HCT116 (cell line): ENCODE results near the gene BRINP1. TPM values are rescaled to one million over a fixed set of nuclear protein-coding genes. Genes with fewer than 3 reads are reported as not detected.
A peak's percentile ranks its signal among the peaks of the same experiment; 100 is the strongest.

Source experiments
- ATAC-seq: fragments of 200-7000 bp; cut with Tn5 transposase; 2 replicates; pipeline ENCODE4 v1.9.1; 2020; ENCODE audit warnings: mild to moderate bottlenecking, moderate library complexity
- BruUV-seq: library from RNA; stranded (reverse); fragments of 400-500 nt; replicated peaks from 2 replicates; lab custom pipeline; 2021; lab: Mats Ljungman, UMichigan
- CTCF ChIA-PET: fragments of 300-600 bp; sonication (Branson Sonifier 250); formaldehyde crosslinking; loops from one replicate; lab custom pipeline; 2021; ENCODE audit warnings: antibody characterized with exemption; lab: Charles Lee
- POLR2A ChIA-PET: fragments of 300-600, 350-600 bp; sonication (Branson Sonifier 250); formaldehyde crosslinking; loops from one replicate; lab custom pipeline; 2021; ENCODE audit warnings: antibody characterized with exemption; lab: Charles Lee
- RAD21 ChIA-PET, 2 experiments: fragments of 300-600 bp; sonication (Branson Sonifier 250); formaldehyde crosslinking; loops; one replicate each; lab custom pipeline; 2023; ENCODE audit warnings: low total read pairs in 2 of 2; ENCODE audit not compliant: uncharacterized antibody in 2 of 2, unreplicated experiment in 2 of 2, low non-redundant PET in 1 of 2; lab: Charles Lee
- DNase-seq: peaks from one replicate; pipeline ENCODE4 v3.0.0-alpha.2; 2010; ENCODE audit warnings: low read depth, low spot score
- H2AFZ ChIP-seq: fragments of 200-600 bp; shearing (Covaris generic), sonication (generic); 2 replicates; pipeline ENCODE4 v1.6.1; 2017; ENCODE audit warnings: low read depth, mixed run types, mixed read lengths, antibody characterized with exemption, low read length; ENCODE audit not compliant: poor library complexity, severe bottlenecking
- H3K27ac ChIP-seq: 2 replicates; pipeline ENCODE4 v1.5.1; 2012; ENCODE audit warnings: low read depth, low read length
- H3K27me3 ChIP-seq: fragments of 200-600 bp; sonication (generic); 2 replicates; pipeline ENCODE4 v1.6.1; 2016; ENCODE audit warnings: mixed run types, low read length, mixed read lengths; ENCODE audit not compliant: insufficient read depth
- H3K36me3 ChIP-seq, 2 experiments: fragments of 200-500 bp in 1 of 2; fragments of 200-600 bp in 1 of 2; sonication (Bioruptor generic) in 1 of 2; sonication (generic) in 1 of 2; 2 replicates each; pipeline versions ENCODE4 v1.5.1 to v1.6.1; 2014 to 2016; ENCODE audit warnings: low read length in 2 of 2, inconsistent platforms in 1 of 2, mixed read lengths in 1 of 2, mixed run types in 1 of 2; ENCODE audit not compliant: insufficient read depth in 2 of 2, control insufficient read depth in 1 of 2
- H3K4me1 ChIP-seq, 2 experiments: fragments of 200-600 bp in 1 of 2; sonication (generic) in 1 of 2; 2 replicates each; pipeline versions ENCODE4 v1.5.1 to v1.6.1; 2012 to 2017; ENCODE audit warnings: low read length in 2 of 2, inconsistent platforms in 1 of 2, mild to moderate bottlenecking in 1 of 2, mixed read lengths in 1 of 2, mixed run types in 1 of 2, moderate library complexity in 1 of 2; ENCODE audit not compliant: insufficient read depth in 2 of 2, control insufficient read depth in 1 of 2
- H3K4me2 ChIP-seq: fragments of 200-600 bp; sonication (generic); 2 replicates; pipeline ENCODE4 v1.6.1; 2017; ENCODE audit warnings: mixed run types, low read length, mixed read lengths
- H3K4me3 ChIP-seq, 2 experiments: fragments of 200-600 bp in 1 of 2; sonication (generic) in 1 of 2; replicated peaks in 1 of 2; 2 replicates each; pipeline ENCODE4 v1.5.1; 2011 to 2016; ENCODE audit warnings: low read length in 2 of 2, control low read depth in 1 of 2, low read depth in 1 of 2, mild to moderate bottlenecking in 1 of 2, mixed read lengths in 1 of 2, mixed run types in 1 of 2
- H3K79me2 ChIP-seq: fragments of 200-600 bp; sonication (generic); 2 replicates; pipeline ENCODE4 v1.6.1; 2017; ENCODE audit warnings: mild to moderate bottlenecking, mixed run types, low read length, moderate library complexity, mixed read lengths; ENCODE audit not compliant: insufficient read depth
- H3K9ac ChIP-seq: fragments of 200-600 bp; sonication (generic); 2 replicates; pipeline ENCODE4 v1.6.1; 2016; ENCODE audit warnings: low read length, mixed read lengths
- H3K9me2 ChIP-seq: fragments of 200-600 bp; sonication (generic), shearing (Covaris generic); 2 replicates; pipeline ENCODE4 v1.6.1; 2017; ENCODE audit warnings: mixed run types, mild to moderate bottlenecking, moderate library complexity; ENCODE audit not compliant: insufficient read depth
- H3K9me3 ChIP-seq, 2 experiments: fragments of 200-500 bp in 1 of 2; fragments of 200-600 bp in 1 of 2; sonication (Bioruptor generic) in 1 of 2; sonication (generic) in 1 of 2; 2 replicates each; pipeline ENCODE4 v1.6.1; 2014 to 2017; ENCODE audit warnings: low read length in 2 of 2, mixed read lengths in 2 of 2, inconsistent platforms in 1 of 2, low read depth in 1 of 2, mild to moderate bottlenecking in 1 of 2, mixed run types in 1 of 2, moderate library complexity in 1 of 2; ENCODE audit not compliant: control insufficient read depth in 1 of 2, insufficient read depth in 1 of 2
- H4K20me1 ChIP-seq: fragments of 200-600 bp; sonication (generic), shearing (Covaris generic); 2 replicates; pipeline ENCODE4 v1.6.1; 2017; ENCODE audit warnings: mixed run types, mild to moderate bottlenecking, moderate library complexity; ENCODE audit not compliant: insufficient read depth
- CBX3 ChIP-seq: IDR thresholded peaks from 2 replicates; pipeline ENCODE4 v1.6.1; 2012; ENCODE audit warnings: low read depth
- CEBPB ChIP-seq: IDR thresholded peaks from 2 replicates; pipeline ENCODE4 v1.6.1; 2012; ENCODE audit warnings: low read depth
- POLR2AphosphoS5 ChIP-seq: IDR thresholded peaks from 2 replicates; pipeline ENCODE4 v1.6.1; 2011; ENCODE audit warnings: mild to moderate bottlenecking, low read depth, low read length, moderate library complexity
- SRF ChIP-seq: IDR thresholded peaks from 2 replicates; pipeline ENCODE4 v1.6.1; 2012; ENCODE audit warnings: low read depth
- TCF7L2 ChIP-seq: IDR thresholded peaks from 2 replicates; pipeline ENCODE4 v1.7.0; 2011; ENCODE audit warnings: borderline replicate concordance, inconsistent platforms; ENCODE audit not compliant: insufficient read depth, insufficient read length; ENCODE audit errors: extremely low read depth
- ZFX ChIP-seq: fragments of 450-650 bp; IDR thresholded peaks from 2 replicates; pipeline ENCODE4 v1.6.1; 2017
- intact Hi-C: fragments of 100-400 bp; cut with micrococcal nuclease; formaldehyde crosslinking; loops from 2 replicates; pipeline ENCODE4 v1.10.0; 2022
- total RNA-seq: library from RNA; stranded (reverse); gene quantifications from one replicate; pipeline ENCODE4 v1.2.1, GENCODE V29; 2021; ENCODE audit not compliant: unreplicated experiment
- TF ChIP-seq, protein P1 (sequence below): IDR thresholded peaks from 2 replicates; pipeline ENCODE4 v1.6.1; 2012; ENCODE audit warnings: low read depth
- TF ChIP-seq, protein P2 (sequence below): IDR thresholded peaks from 2 replicates; pipeline ENCODE4 v1.6.1; 2012
- TF ChIP-seq, protein P3 (sequence below): IDR thresholded peaks from 2 replicates; pipeline ENCODE4 v1.6.1; 2012

Gene BRINP1
- total RNA-seq, 1 experiment from 2014 or later: not detected

DNA sequence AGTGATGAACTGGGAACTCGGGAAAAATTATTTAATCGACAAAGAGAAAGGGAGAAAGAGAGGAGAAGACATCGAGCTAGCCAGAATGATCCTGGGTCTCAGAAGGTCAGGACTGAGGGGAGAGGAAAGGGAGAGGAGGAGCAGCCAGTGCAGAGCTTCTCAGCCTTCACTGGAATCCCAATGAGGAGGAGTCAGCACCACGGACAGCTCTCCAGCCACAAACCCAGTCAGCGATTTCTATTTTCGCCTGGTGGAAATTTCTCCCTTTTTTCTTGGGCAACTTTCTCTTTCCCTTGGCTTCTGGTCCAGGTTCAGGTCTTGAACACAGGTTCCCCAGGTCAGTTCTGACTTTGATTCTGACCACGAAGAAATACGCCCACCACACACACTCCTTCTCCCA is 1.6 kb upstream of the BRINP1 start:
- no peaks in the 10 kb centered on the region for H3K9me2 ChIP-seq
- ATAC-seq: no peak
- no peaks in the 10 kb centered on the region for H3K27me3 ChIP-seq
- no peak overlapping the region for H3K4me2 ChIP-seq
- no peaks in the 10 kb centered on the region for H3K4me1 ChIP-seq
- intact Hi-C loops: no loop called here
- ChIA-PET RAD21 (no interaction called here), CTCF (no interaction called here), POLR2A (no interaction called here)
- DNase-seq: no peak
- H3K9ac ChIP-seq: no peak overlapping the region
- no peaks in the 10 kb centered on the region for H3K36me3 ChIP-seq
- H3K79me2 ChIP-seq: no peaks in the 10 kb centered on the region
- H3K4me3 ChIP-seq: no peak overlapping the region
- no peak overlapping the region for H3K27ac ChIP-seq
- H2AFZ ChIP-seq: no peak overlapping the region
- no TSS peak for BruUV-seq
- H3K9me3 ChIP-seq: peaks cover 0 to 7% of the 10 kb centered on the region in 2 experiments; a peak in 2 of 4 replicates
- H4K20me1 ChIP-seq: no peaks in the 10 kb centered on the region
- TF ChIP-seq POLR2AphosphoS5 (no peak), CEBPB (no peak)
- TF ChIP-seq, protein P1, sequence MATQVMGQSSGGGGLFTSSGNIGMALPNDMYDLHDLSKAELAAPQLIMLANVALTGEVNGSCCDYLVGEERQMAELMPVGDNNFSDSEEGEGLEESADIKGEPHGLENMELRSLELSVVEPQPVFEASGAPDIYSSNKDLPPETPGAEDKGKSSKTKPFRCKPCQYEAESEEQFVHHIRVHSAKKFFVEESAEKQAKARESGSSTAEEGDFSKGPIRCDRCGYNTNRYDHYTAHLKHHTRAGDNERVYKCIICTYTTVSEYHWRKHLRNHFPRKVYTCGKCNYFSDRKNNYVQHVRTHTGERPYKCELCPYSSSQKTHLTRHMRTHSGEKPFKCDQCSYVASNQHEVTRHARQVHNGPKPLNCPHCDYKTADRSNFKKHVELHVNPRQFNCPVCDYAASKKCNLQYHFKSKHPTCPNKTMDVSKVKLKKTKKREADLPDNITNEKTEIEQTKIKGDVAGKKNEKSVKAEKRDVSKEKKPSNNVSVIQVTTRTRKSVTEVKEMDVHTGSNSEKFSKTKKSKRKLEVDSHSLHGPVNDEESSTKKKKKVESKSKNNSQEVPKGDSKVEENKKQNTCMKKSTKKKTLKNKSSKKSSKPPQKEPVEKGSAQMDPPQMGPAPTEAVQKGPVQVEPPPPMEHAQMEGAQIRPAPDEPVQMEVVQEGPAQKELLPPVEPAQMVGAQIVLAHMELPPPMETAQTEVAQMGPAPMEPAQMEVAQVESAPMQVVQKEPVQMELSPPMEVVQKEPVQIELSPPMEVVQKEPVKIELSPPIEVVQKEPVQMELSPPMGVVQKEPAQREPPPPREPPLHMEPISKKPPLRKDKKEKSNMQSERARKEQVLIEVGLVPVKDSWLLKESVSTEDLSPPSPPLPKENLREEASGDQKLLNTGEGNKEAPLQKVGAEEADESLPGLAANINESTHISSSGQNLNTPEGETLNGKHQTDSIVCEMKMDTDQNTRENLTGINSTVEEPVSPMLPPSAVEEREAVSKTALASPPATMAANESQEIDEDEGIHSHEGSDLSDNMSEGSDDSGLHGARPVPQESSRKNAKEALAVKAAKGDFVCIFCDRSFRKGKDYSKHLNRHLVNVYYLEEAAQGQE: peak; percentile 61

DNA sequence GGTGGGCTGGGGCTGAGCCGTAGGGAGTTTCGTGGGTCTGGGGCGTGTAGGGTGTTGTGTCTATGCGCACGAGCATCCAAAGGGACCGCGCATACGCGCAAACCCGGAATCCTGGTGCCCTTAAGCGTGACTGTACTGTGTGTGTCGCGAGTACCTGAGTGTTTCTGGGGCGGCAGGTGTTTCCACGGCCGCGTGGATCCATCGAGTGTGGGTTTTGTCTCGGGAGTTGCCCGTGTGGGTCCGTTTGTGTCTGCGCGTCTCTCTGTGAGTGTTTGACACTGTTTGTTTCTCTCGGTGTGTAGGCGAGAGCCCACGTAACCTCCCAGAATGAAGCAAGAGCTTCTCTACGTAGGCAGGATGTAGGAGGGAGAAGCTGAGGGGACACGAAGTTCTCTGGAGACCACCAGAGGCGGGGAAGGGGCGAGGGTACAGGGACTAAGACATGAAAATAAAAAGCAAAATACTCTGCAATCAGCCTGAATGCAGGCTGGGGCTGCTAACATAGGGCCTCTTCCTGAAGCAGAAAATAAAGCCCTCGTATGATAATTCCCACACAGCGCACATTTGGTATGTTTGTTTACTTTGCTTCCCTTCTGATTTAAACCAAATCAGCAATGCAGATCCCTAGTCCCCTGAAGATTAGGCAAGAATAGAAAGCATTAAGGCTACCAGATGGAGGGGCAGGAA is 588 bp upstream of the BRINP1 start:
- H4K20me1 ChIP-seq: no peaks in the 10 kb centered on the region
- H3K9me3 ChIP-seq: peaks cover 0 to 3% of the 10 kb centered on the region in 2 experiments; a peak in 2 of 4 replicates
- ChIA-PET POLR2A (no interaction called here), RAD21 (no interaction called here), CTCF (no interaction called here)
- no peak for DNase-seq
- no peak overlapping the region for H3K27ac ChIP-seq
- no peaks in the 10 kb centered on the region for H3K9me2 ChIP-seq
- no peak overlapping the region for H3K4me2 ChIP-seq
- H3K36me3 ChIP-seq: no peaks in the 10 kb centered on the region
- TF ChIP-seq CBX3 (no peak), SRF (no peak), ZFX (no peak), TCF7L2 (no peak)
- TF ChIP-seq, protein P2, sequence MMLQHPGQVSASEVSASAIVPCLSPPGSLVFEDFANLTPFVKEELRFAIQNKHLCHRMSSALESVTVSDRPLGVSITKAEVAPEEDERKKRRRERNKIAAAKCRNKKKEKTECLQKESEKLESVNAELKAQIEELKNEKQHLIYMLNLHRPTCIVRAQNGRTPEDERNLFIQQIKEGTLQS: no peak
- TF ChIP-seq, protein P3, sequence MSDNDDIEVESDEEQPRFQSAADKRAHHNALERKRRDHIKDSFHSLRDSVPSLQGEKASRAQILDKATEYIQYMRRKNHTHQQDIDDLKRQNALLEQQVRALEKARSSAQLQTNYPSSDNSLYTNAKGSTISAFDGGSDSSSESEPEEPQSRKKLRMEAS: no peak
- TF ChIP-seq, all 23 proteins: peak for 0
- no peak for ATAC-seq
- no TSS peak for BruUV-seq
- Histone ChIP-seq H3K79me2 (no peaks in the 10 kb centered on the region), H3K4me3 (no peak overlapping the region), H3K4me1 (no peaks in the 10 kb centered on the region), H3K9ac (no peak overlapping the region), H2AFZ (no peak overlapping the region), H3K27me3 (no peaks in the 10 kb centered on the region)
- intact Hi-C loops: loop anchor here (10.0 kb wide), 1 partner anchor 1725 kb away; no protein-coding TSS in a partner anchor
